T-helper 9 cell (primary cell): ENCODE data around the gene KLC1.
A peak's percentile ranks its signal among the peaks of the same experiment; 100 is the strongest.

Source experiments
- DNase-seq: peaks from one replicate; pipeline ENCODE4 v3.0.0-alpha.2; 2020

The KLC1 gene

DNA sequence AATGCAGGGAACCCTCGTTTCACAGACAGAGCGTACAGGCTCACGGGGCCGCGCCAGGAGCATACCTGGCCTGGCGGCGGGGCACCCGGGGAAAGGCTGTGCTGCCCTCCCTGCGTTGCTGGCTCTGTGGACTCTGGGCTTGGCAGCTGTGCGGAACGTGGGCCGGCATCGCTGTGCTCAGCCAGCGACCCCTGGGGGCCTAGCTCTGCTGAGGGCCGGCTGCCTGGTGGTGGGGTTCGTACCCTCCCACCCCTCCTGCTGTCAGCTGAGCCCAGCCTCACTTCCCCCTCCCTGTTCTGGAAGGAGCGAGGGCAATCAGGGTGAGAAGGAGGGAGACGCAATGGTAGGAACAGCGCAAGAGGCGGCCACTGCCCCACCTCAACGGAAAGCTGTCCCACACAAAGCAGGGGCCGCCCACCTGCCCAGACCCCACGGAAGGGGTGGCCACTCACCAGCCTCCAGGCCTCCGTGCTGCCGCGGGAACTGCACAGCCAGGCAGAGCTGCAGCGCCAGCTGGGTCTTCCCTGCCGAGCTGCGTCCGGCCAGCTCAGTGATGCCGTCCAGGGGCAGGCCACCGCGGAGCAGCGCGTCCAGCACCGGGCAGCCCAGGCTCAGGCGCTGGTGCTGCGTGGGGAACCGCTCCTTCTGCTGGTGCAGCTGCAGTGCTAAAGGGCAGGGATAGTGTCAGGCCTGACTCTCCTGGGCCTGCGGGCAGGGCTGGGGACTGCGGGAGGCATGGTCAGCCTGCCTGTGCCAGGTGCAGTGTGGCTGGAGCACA is 77.7 kb downstream of the KLC1 start:
- no peak for DNase-seq

GRCh38 chr14:103707329-103708263 is 78.6 kb downstream of the KLC1 start:
- no peak for DNase-seq

- DNase-seq = no peak
Observed at GRCh38 chr14:103708750-103709187, 79.8 kb downstream of the KLC1 start.

DNA sequence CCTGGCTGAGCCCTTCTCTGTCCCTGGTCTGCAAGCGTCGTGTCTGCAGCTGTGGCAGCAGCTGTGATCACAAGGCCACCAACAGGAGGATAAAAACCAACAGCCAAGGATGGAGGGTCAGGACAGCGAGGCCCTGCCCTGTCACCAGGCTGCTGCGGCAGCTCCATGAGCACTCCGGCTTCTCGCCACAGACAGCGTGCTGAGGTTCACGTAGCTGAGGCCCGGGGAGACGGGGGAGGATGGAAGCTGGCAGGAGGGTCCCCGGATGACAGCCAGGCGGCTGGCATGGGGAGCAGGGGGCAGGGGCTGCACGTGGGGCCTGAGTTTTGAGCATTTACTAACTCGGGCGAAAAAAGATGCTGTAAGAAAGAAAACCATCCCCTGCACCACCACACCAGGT is 80.8 kb downstream of the KLC1 start:
- DNase-seq = no peak

DNA sequence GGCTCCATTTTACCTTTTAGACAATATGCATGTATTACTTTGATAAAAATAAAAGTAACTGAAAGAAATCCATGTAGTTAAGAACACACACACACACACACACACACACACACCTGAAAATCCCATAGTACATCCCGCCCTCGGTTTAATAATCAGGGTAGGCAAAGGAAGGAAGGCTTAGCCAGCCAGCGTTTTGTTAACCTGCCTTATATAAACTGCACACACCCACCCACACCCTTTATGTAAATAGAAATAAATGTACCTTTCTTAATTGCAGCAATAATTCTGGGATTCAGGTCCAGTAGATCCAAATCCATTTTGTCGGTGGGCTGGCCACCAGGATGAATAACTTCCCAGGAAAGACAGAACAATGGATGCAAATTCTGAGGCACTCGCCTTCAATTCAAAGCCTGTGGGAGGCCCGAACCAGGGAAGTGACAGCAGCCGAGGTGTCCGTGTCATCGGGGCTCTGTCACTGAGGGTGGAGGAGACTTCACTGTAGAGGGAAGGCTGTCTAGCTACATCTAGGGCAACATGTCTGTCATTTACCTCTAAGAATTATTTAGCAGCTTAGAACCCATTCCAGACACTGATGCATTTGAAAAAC is 81.9 kb downstream of the KLC1 start:
- DNase-seq = no peak

- DNase-seq = no peak
Observed at GRCh38 chr14:103711516-103712431, 82.8 kb downstream of the KLC1 start.

DNA sequence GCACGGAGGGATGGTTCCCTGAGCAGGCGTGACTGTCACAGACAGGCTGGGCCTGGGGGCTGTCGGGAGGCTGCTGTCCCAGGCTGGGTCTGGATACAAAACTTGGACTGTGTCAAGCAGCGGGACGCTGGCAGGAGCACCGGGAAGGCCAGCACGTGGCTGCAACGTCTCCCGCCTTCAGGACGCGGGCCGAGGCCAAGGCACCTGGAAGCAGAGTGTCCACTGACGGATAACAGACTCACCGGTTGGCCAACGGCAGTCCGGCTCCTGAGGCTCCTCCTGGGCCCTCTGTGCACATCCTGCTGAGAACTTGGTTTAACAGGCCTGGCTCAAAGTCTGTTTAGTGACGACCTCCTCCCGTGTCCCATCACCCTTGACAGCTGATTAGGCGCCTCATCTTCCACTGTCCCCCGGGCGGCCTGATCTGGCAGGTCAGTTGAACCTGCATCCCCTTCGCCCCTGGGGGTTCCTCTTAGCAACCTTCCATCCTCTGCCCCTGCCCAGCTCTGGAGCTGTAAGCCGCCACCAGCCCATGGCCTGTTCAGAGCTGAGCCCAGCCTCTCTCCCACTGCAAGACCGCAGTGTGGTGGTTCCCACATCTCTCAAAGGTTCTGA is 83.7 kb downstream of the KLC1 start:
- DNase-seq = no peak

DNA sequence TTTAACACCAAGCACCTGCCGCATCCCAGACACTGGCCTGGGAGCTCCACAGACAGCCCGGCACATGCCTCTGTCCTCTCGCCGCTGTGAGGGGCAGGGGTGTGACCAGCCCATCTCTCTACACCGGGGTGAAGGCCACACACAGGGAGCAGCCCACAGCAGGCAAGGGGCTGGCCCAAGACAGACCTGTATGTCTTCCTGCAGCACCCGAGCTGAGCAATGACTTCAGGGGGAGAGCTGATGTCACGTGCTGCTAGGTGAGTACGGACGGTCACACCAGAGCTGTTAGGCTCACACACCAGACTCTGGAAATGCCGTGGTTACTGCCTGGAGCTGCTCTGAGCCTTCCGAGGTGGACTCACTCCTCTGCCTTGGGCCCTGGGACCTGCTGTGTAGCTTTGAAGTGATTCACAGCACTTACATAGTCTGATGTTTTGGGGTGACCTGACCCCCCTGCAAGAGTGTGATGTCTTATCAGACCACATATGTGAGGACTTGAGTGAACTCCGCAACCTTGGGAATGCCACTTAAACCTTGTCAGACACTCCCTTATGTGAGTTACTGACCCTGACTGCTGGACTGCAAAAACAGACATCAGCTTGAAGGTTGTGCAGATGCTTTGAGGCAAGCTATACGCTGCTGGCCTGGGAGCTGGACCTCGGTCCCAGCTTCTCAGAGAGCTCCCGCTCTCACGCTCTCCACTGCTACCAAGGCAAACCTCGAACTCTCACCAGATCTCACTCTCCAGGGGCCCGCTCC is 84.5 kb downstream of the KLC1 start:
- no peak for DNase-seq

- no peak for DNase-seq
Observed at GRCh38 chr14:103714063-103714724, 85.2 kb downstream of the KLC1 start.

- peak; percentile 98 for DNase-seq
Observed at GRCh38 chr14:103715052-103716000, 86.3 kb downstream of the KLC1 start, which contains the start of the genes XRCC3 and ZFYVE21. Gene XRCC3, minus strand, starts transcription at chr14:103715451. Its CDS starts 4,364 bp downstream, at chr14:103711087. Gene ZFYVE21, plus strand, starts transcription at chr14:103715810. Its CDS starts 32 bp downstream, at chr14:103715842.

GRCh38 chr14:103716091-103716801 is 87.2 kb downstream of the KLC1 start:
- DNase-seq = no peak

DNA sequence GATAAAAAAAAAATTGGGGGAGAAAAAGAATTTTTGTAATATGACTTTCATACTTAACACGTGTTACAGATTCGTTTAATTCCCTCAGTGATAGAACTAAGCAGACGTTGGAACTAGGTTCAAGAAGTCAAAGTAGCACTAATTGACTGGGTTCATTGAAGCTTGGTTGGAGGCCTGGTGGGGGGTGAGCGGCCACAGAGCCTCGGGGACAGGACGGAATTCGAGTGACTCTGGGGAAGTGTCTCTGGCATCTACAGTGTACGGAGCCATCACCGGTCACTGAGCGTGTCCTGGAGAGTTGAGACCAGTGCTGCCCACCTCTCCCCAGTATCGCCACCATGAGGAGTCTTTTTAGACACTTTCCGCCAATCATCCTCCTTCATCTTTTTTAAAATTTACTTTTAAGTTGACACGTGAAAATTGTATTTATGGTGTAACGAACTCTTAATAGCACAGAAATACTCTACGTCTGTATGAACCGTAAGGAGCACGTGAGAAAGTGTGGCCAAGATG is 87.9 kb downstream of the KLC1 start:
- no peak for DNase-seq

- no peak for DNase-seq
Observed at GRCh38 chr14:103718572-103718971, 89.6 kb downstream of the KLC1 start.

DNA sequence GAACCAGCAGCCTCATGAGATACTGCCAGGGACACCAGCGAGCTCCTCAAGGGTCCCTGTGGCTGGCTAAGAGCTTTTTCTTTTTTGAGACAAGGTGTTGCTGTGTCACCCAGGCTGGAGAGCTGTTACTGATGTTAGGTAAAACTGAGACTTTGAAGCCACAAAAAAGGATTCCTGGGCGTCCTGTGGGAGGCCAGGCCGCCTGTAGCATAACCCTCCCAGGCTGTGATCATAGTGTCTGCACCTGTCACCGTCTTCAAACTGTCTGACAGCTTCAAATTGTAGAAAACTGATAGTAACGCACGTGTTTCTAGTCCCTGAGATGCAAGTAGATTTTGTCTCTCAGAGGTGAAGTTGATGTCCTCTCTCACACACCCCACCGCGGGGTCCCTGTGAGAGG is 90.7 kb downstream of the KLC1 start:
- no peak for DNase-seq

GRCh38 chr14:103721334-103722120 is 92.5 kb downstream of the KLC1 start:
- DNase-seq = no peak

GRCh38 chr14:103723748-103724081 is 94.7 kb downstream of the KLC1 start:
- no peak for DNase-seq

DNA sequence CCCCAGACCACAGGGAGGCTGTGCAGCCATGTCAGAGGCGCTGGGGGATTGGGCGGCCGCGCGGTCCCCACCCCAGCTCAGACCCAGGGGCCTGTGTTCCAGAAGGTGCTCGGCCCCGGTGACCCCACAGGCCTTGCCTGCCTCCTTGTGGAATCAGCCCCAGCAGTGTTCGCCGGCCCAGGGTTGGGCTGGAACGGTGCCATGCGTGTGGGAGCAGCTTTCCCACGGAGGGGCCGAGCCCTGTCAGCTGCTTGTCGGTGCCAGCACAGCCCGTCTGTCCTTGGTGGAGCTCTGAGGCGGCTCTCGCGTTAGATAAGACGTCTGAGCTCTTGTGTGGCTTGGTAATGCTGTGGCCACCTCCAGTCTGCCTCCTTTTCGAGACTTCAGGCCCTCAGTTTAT is 95.1 kb downstream of the KLC1 start:
- DNase-seq = no peak
